ENCODE results near the gene RELB.

Gene RELB

GRCh38 chr19:45058622-45059159 is 57.4 kb downstream of the RELB start:
- peaks cover 3% of the 10 kb centered on the region for H3K4me1 Mint-ChIP-seq
- H3K4me3 Mint-ChIP-seq = no peak overlapping the region
- no peak overlapping the region for H3K27ac Mint-ChIP-seq
- H3K27me3 Mint-ChIP-seq = no peaks in the 10 kb centered on the region
- peaks cover 5% of the 10 kb centered on the region for H3K36me3 Mint-ChIP-seq
- H3K9me3 Mint-ChIP-seq = no peaks in the 10 kb centered on the region

GRCh38 chr19:45059258-45059965 is 58.1 kb downstream of the RELB start:
- Mint-ChIP-seq H3K27me3 (no peaks in the 10 kb centered on the region), H3K9me3 (no peaks in the 10 kb centered on the region), H3K4me3 (no peak overlapping the region), H3K36me3 (peaks cover 3% of the 10 kb centered on the region), H3K4me1 (peaks cover 3% of the 10 kb centered on the region), H3K27ac (peak overlapping the region; percentile 65)

GRCh38 chr19:45061965-45062364 is 60.7 kb downstream of the RELB start:
- no peak overlapping the region for H3K4me3 Mint-ChIP-seq
- H3K27ac Mint-ChIP-seq = no peak overlapping the region
- H3K9me3 Mint-ChIP-seq = no peaks in the 10 kb centered on the region
- no peaks in the 10 kb centered on the region for H3K27me3 Mint-ChIP-seq
- peaks cover 3% of the 10 kb centered on the region for H3K4me1 Mint-ChIP-seq
- peaks cover 3% of the 10 kb centered on the region for H3K36me3 Mint-ChIP-seq

GRCh38 chr19:45063851-45064801 is 62.9 kb downstream of the RELB start:
- H3K27ac Mint-ChIP-seq = no peak overlapping the region

GRCh38 chr19:45066921-45067661 is 65.8 kb downstream of the RELB start:
- no peaks in the 10 kb centered on the region for H3K36me3 Mint-ChIP-seq
- H3K27ac Mint-ChIP-seq = no peak overlapping the region

More at GRCh38 chr19:45063851-45064801, 62.9 kb downstream of the RELB start:
- Mint-ChIP-seq H3K4me1 (peaks cover 3% of the 10 kb centered on the region), H3K27me3 (no peaks in the 10 kb centered on the region), H3K9me3 (no peaks in the 10 kb centered on the region), H3K36me3 (peaks cover 3% of the 10 kb centered on the region), H3K4me3 (no peak overlapping the region)

GRCh38 chr19:45068041-45068440 is 66.8 kb downstream of the RELB start:
- H3K4me1 Mint-ChIP-seq = no peaks in the 10 kb centered on the region
- H3K9me3 Mint-ChIP-seq = no peaks in the 10 kb centered on the region
- no peaks in the 10 kb centered on the region for H3K27me3 Mint-ChIP-seq
- H3K36me3 Mint-ChIP-seq = no peaks in the 10 kb centered on the region
- peak overlapping the region; percentile 17 for H3K27ac Mint-ChIP-seq
- H3K4me3 Mint-ChIP-seq = no peak overlapping the region

More at GRCh38 chr19:45066921-45067661, 65.8 kb downstream of the RELB start:
- no peaks in the 10 kb centered on the region for H3K4me1 Mint-ChIP-seq
- H3K9me3 Mint-ChIP-seq = no peaks in the 10 kb centered on the region
- no peak overlapping the region for H3K4me3 Mint-ChIP-seq
- H3K27me3 Mint-ChIP-seq = no peaks in the 10 kb centered on the region

GRCh38 chr19:45069056-45069455 is 67.8 kb downstream of the RELB start:
- H3K36me3 Mint-ChIP-seq = no peaks in the 10 kb centered on the region
- H3K27me3 Mint-ChIP-seq = no peaks in the 10 kb centered on the region
- H3K27ac Mint-ChIP-seq = no peak overlapping the region
- H3K9me3 Mint-ChIP-seq = no peaks in the 10 kb centered on the region
- H3K4me3 Mint-ChIP-seq = no peak overlapping the region
- H3K4me1 Mint-ChIP-seq = no peaks in the 10 kb centered on the region

GRCh38 chr19:45070214-45070613 is 69.0 kb downstream of the RELB start:
- Mint-ChIP-seq H3K4me3 (no peak overlapping the region), H3K9me3 (no peaks in the 10 kb centered on the region), H3K27ac (no peak overlapping the region), H3K4me1 (peaks cover 4% of the 10 kb centered on the region), H3K27me3 (no peaks in the 10 kb centered on the region), H3K36me3 (no peaks in the 10 kb centered on the region)

- no peak overlapping the region for H3K4me3 Mint-ChIP-seq
- H3K27ac Mint-ChIP-seq = no peak overlapping the region
- H3K27me3 Mint-ChIP-seq = no peaks in the 10 kb centered on the region
- no peaks in the 10 kb centered on the region for H3K9me3 Mint-ChIP-seq
- no peaks in the 10 kb centered on the region for H3K36me3 Mint-ChIP-seq
- peaks cover 4% of the 10 kb centered on the region for H3K4me1 Mint-ChIP-seq
These were observed 69.7 kb downstream of the RELB start for GRCh38 chr19:45070861-45071544.

GRCh38 chr19:45071545-45071938 is 70.3 kb downstream of the RELB start:
- H3K36me3 Mint-ChIP-seq = no peaks in the 10 kb centered on the region
- H3K27me3 Mint-ChIP-seq = no peaks in the 10 kb centered on the region
- no peak overlapping the region for H3K4me3 Mint-ChIP-seq
- H3K27ac Mint-ChIP-seq = no peak overlapping the region
- no peaks in the 10 kb centered on the region for H3K9me3 Mint-ChIP-seq
- H3K4me1 Mint-ChIP-seq = peaks cover 5% of the 10 kb centered on the region

- Mint-ChIP-seq H3K27ac (no peak overlapping the region), H3K9me3 (no peaks in the 10 kb centered on the region), H3K27me3 (no peaks in the 10 kb centered on the region), H3K4me1 (peaks cover 11% of the 10 kb centered on the region), H3K4me3 (no peak overlapping the region), H3K36me3 (no peaks in the 10 kb centered on the region)
These were observed 70.9 kb downstream of the RELB start for GRCh38 chr19:45071969-45072790.

- Mint-ChIP-seq H3K4me3 (peak overlapping the region; percentile 64), H3K9me3 (no peaks in the 10 kb centered on the region), H3K36me3 (no peaks in the 10 kb centered on the region), H3K27ac (no peak overlapping the region), H3K27me3 (no peaks in the 10 kb centered on the region), H3K4me1 (peaks cover 25% of the 10 kb centered on the region)
These were observed 73.6 kb downstream of the RELB start for GRCh38 chr19:45074744-45075300.

- peaks cover 31% of the 10 kb centered on the region for H3K4me1 Mint-ChIP-seq
These were observed 74.2 kb downstream of the RELB start for GRCh38 chr19:45075301-45076028.

More at GRCh38 chr19:45075301-45076028, 74.2 kb downstream of the RELB start:
- Mint-ChIP-seq H3K27ac (no peak overlapping the region), H3K9me3 (no peaks in the 10 kb centered on the region), H3K4me3 (peak overlapping the region; percentile 81), H3K27me3 (no peaks in the 10 kb centered on the region), H3K36me3 (no peaks in the 10 kb centered on the region)
